ENCODE measurements around the gene ENGASE.

DNA sequence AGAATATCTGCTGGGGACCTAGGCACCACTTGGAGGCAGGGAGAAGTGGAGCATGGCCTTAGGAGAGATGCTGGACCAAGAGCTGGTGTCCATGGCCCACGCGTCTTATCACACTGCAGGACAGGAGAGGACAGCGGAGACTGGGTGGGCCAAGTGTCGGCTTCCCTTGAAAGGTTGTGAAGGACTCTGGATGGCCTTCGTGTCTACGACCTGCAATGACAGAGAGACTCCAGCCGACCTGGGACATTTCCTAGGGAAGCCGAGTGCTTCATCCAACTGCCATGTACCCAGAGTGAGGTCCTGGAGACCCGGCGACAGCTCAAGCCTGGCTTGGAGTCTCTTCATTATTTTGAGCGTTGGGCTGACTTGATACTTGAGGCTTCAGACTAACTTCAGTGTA lies 30.2 kb upstream of the ENGASE start:
- TF ChIP-seq, protein P1, sequence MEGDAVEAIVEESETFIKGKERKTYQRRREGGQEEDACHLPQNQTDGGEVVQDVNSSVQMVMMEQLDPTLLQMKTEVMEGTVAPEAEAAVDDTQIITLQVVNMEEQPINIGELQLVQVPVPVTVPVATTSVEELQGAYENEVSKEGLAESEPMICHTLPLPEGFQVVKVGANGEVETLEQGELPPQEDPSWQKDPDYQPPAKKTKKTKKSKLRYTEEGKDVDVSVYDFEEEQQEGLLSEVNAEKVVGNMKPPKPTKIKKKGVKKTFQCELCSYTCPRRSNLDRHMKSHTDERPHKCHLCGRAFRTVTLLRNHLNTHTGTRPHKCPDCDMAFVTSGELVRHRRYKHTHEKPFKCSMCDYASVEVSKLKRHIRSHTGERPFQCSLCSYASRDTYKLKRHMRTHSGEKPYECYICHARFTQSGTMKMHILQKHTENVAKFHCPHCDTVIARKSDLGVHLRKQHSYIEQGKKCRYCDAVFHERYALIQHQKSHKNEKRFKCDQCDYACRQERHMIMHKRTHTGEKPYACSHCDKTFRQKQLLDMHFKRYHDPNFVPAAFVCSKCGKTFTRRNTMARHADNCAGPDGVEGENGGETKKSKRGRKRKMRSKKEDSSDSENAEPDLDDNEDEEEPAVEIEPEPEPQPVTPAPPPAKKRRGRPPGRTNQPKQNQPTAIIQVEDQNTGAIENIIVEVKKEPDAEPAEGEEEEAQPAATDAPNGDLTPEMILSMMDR (IDR thresholded peaks at IDR 0.05; ENCODE audit: insufficient read depth, low read depth, low read length) = no peak
- TF ChIP-seq EZH2 (IDR thresholded peaks at IDR 0.05; ENCODE audit: insufficient read depth, low read length) = no peak
